Skeletal muscle satellite cell (primary cell): ENCODE measurements around the gene KRTAP10-9.
"Not testable (repeated sequence)": the region's sequence is repeated elsewhere in the genome, so short reads cannot be mapped to it uniquely, and the experiment has no call there.

Experiments
- H3K27me3 ChIP-seq: 2 replicates; pipeline ENCODE4 v1.7.0; 2013; ENCODE audit warnings: low read length; ENCODE audit not compliant: control insufficient read depth, insufficient read depth
- H3K36me3 ChIP-seq: 2 replicates; pipeline ENCODE4 v1.7.0; 2013; ENCODE audit warnings: mild to moderate bottlenecking, control low read depth, low read length; ENCODE audit not compliant: insufficient read depth
- H3K4me1 ChIP-seq: 2 replicates; pipeline ENCODE4 v1.7.0; 2013; ENCODE audit warnings: low read length; ENCODE audit not compliant: control insufficient read depth, insufficient read depth
- H3K4me2 ChIP-seq: 2 replicates; pipeline ENCODE4 v1.7.0; 2013; ENCODE audit warnings: mild to moderate bottlenecking, low read length
- H3K4me3 ChIP-seq: 2 replicates; pipeline ENCODE4 v1.7.0; 2013; ENCODE audit warnings: low read length
- H3K9ac ChIP-seq: 2 replicates; pipeline ENCODE4 v1.7.0; 2013; ENCODE audit warnings: mild to moderate bottlenecking, low read depth, low read length, moderate library complexity
- H3K9me3 ChIP-seq: replicated peaks from 2 replicates; pipeline ENCODE4 v1.7.0; 2013; ENCODE audit warnings: mild to moderate bottlenecking, control low read depth, low read length

KRTAP10-9 gene

GRCh38 chr21:44618909-44619308, 8.0 kb upstream of the KRTAP10-9 start:
- Histone ChIP-seq H3K9me3 (peaks cover 6% of the 10 kb centered on the region), H3K4me1 (no peaks in the 10 kb centered on the region), H3K9ac (no peak overlapping the region), H3K4me3 (no peak overlapping the region), H3K36me3 (no peaks in the 10 kb centered on the region), H3K27me3 (peaks cover 24% of the 10 kb centered on the region), H3K4me2 (no peak overlapping the region)

- H3K9me3 ChIP-seq: peaks cover 6% of the 10 kb centered on the region
- peaks cover 24% of the 10 kb centered on the region for H3K27me3 ChIP-seq
- no peak overlapping the region for H3K9ac ChIP-seq
Observed at GRCh38 chr21:44619886-44620285, 7.0 kb upstream of the KRTAP10-9 start.

DNA sequence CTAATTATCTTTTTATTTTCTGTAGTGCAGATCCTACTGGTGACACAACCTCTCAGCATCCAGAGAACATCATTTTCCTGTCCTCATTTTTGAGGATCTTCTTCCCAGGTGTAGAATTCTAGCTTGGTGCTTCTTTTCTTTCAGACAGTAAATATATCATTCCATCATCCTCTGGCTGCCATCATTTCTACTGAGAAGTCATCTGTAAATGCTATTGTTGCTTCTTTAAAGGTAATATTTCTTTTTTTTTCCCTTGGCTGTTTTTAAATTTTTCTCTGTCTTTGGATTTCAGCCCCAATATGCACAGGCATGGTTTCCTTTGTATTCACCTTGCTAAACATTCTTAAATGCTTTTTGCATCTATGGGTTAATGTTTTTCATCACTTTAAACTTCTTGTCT, 3.3 kb upstream of the KRTAP10-9 start:
- Histone ChIP-seq H3K27me3 (peaks cover 13% of the 10 kb centered on the region), H3K9ac (no peak overlapping the region), H3K4me3 (no peak overlapping the region), H3K36me3 (no peaks in the 10 kb centered on the region), H3K9me3 (peaks cover 6% of the 10 kb centered on the region), H3K4me1 (no peaks in the 10 kb centered on the region), H3K4me2 (no peak overlapping the region)

More at GRCh38 chr21:44619886-44620285, 7.0 kb upstream of the KRTAP10-9 start:
- Histone ChIP-seq H3K4me2 (no peak overlapping the region), H3K4me3 (no peak overlapping the region), H3K4me1 (no peaks in the 10 kb centered on the region), H3K36me3 (no peaks in the 10 kb centered on the region)

DNA sequence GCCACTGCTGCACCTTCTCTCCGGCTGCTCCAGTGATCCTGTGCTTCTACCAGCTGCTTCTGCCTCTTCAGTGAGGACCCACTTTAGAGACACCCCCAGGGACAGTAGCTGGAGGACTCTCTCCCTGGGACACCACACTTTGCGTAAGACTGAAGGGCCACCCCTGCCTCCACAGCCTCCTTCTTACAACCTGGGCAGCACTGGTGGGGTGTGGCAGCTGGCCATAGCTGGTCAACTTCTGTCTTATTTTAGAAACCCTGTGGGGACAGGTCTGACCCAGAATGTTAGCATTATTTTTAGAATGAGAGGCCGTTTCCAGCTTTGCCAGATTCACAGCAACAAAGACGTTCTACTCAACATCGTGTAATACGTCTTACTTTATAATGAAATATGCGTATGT, 1.1 kb upstream of the KRTAP10-9 start:
- peaks cover 18% of the 10 kb centered on the region for H3K27me3 ChIP-seq
- no peak overlapping the region for H3K4me3 ChIP-seq
- no peaks in the 10 kb centered on the region for H3K36me3 ChIP-seq
- peaks cover 6% of the 10 kb centered on the region for H3K9me3 ChIP-seq
- H3K4me1 ChIP-seq: no peaks in the 10 kb centered on the region
- H3K4me2 ChIP-seq: no peak overlapping the region
- no peak overlapping the region for H3K9ac ChIP-seq

DNA sequence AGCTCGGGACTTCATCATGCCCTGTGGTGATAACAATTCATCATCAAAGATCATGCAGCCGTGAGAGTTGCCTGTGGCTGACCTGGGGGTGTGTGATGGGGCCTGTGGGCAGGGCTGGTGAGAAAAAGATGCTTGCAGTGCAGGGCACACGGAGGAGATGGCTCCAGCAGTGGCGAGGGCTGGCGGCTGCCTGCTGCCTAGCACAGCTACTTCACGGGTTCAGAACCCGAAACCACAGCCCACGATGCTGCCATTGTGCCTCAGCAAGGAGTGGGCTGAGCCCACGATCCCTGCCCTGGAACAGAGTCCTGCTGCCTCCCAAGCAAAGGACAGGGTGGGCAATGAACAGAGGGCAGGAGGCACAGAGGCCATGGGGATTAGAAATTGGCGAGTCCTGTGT, 631 bp upstream of the KRTAP10-9 start:
- H3K4me2 ChIP-seq: no peak overlapping the region
- no peaks in the 10 kb centered on the region for H3K36me3 ChIP-seq
- peaks cover 18% of the 10 kb centered on the region for H3K27me3 ChIP-seq
- H3K4me3 ChIP-seq: no peak overlapping the region
- H3K9ac ChIP-seq: no peak overlapping the region
- H3K9me3 ChIP-seq: peaks cover 6% of the 10 kb centered on the region
- H3K4me1 ChIP-seq: no peaks in the 10 kb centered on the region

DNA sequence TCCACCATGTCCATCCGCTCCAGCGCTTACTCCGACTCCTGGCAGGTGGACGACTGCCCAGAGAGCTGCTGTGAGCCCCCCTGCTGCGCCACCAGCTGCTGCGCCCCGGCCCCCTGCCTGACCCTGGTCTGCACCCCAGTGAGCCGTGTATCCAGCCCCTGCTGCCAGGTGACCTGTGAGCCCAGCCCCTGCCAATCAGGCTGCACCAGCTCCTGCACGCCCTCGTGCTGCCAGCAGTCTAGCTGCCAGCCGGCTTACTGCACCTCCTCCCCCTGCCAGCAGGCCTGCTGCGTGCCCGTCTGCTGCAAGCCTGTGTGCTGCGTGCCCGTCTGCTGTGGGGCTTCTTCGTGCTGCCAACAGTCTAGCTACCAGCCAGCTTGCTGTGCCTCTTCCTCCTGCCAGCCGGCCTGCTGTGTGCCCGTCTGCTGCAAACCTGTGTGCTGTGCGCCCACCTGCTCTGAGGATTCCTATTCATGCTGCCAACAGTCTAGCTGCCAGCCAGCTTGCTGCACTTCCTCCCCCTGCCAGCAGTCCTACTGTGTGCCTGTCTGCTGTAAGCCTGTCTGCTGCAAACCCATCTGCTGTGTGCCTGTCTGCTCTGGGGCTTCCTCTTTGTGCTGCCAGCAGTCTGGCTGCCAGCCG, 409 bp downstream of the KRTAP10-9 start:
- H3K4me1 ChIP-seq, H3K36me3 ChIP-seq, H3K9ac ChIP-seq, H3K4me2 ChIP-seq, H3K4me3 ChIP-seq: not testable (repeated sequence)
- peaks cover 14% of the 10 kb centered on the region for H3K9me3 ChIP-seq
- H3K27me3 ChIP-seq: peaks cover 18% of the 10 kb centered on the region

DNA sequence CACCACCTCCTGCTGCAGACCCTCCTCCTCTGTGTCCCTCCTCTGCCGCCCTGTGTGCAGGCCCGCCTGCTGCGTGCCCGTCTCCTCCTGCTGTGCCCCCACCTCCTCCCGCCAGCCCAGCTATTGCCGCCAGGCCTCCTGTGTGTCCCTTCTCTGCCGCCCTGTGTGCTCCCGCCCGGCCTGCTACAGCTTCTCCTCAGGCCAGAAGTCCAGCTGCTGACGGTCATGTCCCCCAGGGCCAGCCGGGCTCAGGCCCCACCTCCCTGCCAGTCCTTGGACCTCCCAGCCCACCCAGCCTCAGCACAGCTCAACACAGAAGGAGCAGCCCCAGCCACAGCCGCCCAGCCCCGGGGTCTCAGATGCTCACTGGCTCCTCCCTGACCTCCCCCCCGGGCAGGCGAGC, 939 bp downstream of the KRTAP10-9 start:
- H3K4me3 ChIP-seq, H3K9ac ChIP-seq, H3K36me3 ChIP-seq, H3K9me3 ChIP-seq, H3K4me1 ChIP-seq, H3K4me2 ChIP-seq: not testable (repeated sequence)
- H3K27me3 ChIP-seq: peaks cover 18% of the 10 kb centered on the region

DNA sequence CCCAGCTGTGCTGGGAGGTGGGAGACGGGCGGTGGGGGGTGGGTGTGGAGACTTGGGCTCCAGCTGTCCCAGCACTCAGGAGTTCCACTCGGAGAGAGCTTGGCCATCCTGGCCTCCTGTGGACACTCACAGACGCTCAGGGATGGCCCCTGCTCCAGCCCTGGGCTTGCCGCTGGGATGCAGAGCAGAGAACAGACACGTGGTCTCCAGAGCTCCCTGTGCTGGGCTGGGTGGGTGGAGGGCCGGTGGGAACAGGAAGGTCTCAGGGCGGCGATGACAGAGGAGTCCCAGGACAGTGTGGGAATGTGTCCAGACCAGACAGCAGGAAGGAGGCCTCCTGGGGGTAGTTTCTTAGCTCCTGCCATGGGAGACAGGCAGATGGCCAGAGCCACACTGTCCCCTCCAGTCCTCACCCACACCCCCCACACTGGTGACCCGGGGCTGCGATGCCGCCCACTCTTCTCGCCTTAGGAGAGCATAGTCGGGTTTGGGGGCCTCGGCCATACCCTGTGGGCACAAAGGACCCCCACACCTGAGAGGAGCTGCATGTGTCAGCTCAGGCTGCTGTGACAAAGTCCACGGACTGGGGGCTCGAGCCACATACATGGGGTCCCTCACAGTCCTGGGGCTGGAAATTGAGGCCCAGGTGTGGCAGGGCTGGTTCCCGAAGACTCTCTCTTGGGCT, 2.0 kb downstream of the KRTAP10-9 start:
- H3K4me1 ChIP-seq: no peaks in the 10 kb centered on the region
- H3K9ac ChIP-seq: no peak overlapping the region
- no peaks in the 10 kb centered on the region for H3K36me3 ChIP-seq
- H3K4me2 ChIP-seq: no peak overlapping the region
- H3K9me3 ChIP-seq: peaks cover 8% of the 10 kb centered on the region
- peaks cover 18% of the 10 kb centered on the region for H3K27me3 ChIP-seq
- H3K4me3 ChIP-seq: no peak overlapping the region

DNA sequence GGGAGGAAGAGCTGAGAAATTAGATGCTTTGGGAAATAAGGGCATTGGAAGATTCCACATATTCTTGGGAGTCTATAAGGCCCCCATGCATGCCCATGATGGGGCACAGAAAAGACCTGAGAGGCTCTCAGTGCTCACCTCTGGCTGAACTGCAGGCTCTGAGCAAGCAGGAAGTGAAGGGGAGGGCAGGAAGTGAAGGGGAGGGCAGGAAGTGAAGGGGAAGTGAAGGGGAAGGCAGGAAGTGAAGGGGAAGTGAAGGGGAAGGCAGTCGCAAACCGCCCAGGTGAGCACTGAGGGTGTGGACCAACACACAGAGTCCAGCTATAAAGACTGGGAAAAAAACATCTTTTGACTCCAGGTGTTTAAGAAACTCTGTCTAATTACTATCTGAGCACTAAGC, 3.5 kb downstream of the KRTAP10-9 start:
- Histone ChIP-seq H3K4me2 (no peak overlapping the region), H3K36me3 (no peaks in the 10 kb centered on the region), H3K4me1 (no peaks in the 10 kb centered on the region), H3K9me3 (peaks cover 8% of the 10 kb centered on the region), H3K27me3 (peaks cover 25% of the 10 kb centered on the region), H3K4me3 (no peak overlapping the region), H3K9ac (no peak overlapping the region)

GRCh38 chr21:44632067-44632466, 5.2 kb downstream of the KRTAP10-9 start:
- Histone ChIP-seq H3K27me3 (peaks cover 31% of the 10 kb centered on the region), H3K4me3 (no peak overlapping the region), H3K36me3 (no peaks in the 10 kb centered on the region)

DNA sequence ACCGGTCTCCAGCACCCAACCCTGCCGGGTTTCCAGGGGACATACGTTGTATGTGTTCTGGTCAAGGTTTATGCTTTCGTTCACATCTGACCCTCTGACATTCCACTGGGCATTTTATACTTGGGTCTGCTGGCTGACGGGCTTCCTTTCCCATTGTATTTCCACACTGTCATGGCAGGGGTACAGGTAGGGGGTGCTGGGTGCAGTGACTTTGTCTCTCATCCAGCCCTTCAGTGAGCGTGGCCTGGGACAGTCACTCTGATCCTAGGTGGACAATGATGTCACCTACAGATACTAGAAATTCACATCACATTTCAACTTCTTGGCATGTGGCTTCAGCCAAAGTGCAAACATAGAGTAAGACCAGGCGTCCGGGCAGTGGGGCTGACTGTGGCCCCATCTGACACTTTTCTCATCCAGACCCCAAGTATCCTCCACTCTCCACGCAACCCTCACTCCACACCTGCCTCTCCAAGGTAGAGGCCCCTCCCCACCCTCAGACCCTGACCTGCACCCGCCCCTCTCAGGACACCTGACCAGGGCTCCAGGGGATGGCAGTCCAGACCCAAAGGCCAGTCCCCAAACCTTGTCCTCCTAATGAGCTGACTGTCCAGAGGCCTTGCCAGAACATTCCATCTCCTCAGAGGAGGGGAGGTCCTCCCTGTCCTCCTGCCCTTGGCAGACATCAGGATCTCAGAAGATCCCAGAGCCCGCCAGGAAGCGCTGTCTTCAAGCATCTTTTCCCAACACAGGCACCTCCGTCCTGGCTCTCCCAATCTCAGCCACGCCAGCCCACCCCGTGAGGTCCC, 9.5 kb downstream of the KRTAP10-9 start:
- H3K27me3 ChIP-seq: peaks cover 29% of the 10 kb centered on the region
- no peak overlapping the region for H3K4me2 ChIP-seq
- H3K4me1 ChIP-seq: no peaks in the 10 kb centered on the region
- H3K9me3 ChIP-seq: peaks cover 11% of the 10 kb centered on the region
- H3K9ac ChIP-seq: no peak overlapping the region
- H3K4me3 ChIP-seq: no peak overlapping the region
- no peaks in the 10 kb centered on the region for H3K36me3 ChIP-seq

More at GRCh38 chr21:44632067-44632466, 5.2 kb downstream of the KRTAP10-9 start:
- H3K4me1 ChIP-seq: no peaks in the 10 kb centered on the region
- peaks cover 8% of the 10 kb centered on the region for H3K9me3 ChIP-seq
- H3K4me2 ChIP-seq: no peak overlapping the region
- H3K9ac ChIP-seq: no peak overlapping the region
